Stimulated activated CD4-positive, alpha-beta T cell treated with anti-CD3 and anti-CD28 coated beads, TNF-alpha, amount 100 ng/mL, for 48 hours (primary cell): Measurements from ENCODE around the gene DNAH8.

ENCODE experiments used
- DNase-seq, 3 donors: peaks; one replicate each; pipeline ENCODE4 v3.0.0-alpha.2; 2020; ENCODE audit warnings: low read depth in 3 of 3

The DNAH8 gene

GRCh38 chr6:39053016-39053624 lies 338.0 kb downstream of the DNAH8 start:
- DNase-seq: no peak

- DNase-seq: no peak
Measured at GRCh38 chr6:39053854-39054576, 338.9 kb downstream of the DNAH8 start.

GRCh38 chr6:39054577-39055142 lies 339.5 kb downstream of the DNAH8 start:
- no peak for DNase-seq

GRCh38 chr6:39055661-39056060 lies 340.6 kb downstream of the DNAH8 start:
- no peak for DNase-seq

GRCh38 chr6:39056191-39056590 lies 341.1 kb downstream of the DNAH8 start:
- DNase-seq: no peak

- DNase-seq: no peak
Measured at GRCh38 chr6:39056681-39057080, 341.6 kb downstream of the DNAH8 start.

- DNase-seq: no peak
Measured at GRCh38 chr6:39057251-39058155, 342.4 kb downstream of the DNAH8 start.

- no peak for DNase-seq
Measured at GRCh38 chr6:39058471-39059147, 343.5 kb downstream of the DNAH8 start.

GRCh38 chr6:39059496-39060310 lies 344.6 kb downstream of the DNAH8 start:
- no peak for DNase-seq

- DNase-seq: no peak
Measured at GRCh38 chr6:39060467-39061160, 345.5 kb downstream of the DNAH8 start.

- DNase-seq: no peak
Measured at GRCh38 chr6:39061182-39061581, 346.1 kb downstream of the DNAH8 start.

GRCh38 chr6:39061588-39061987 lies 346.5 kb downstream of the DNAH8 start:
- DNase-seq: no peak

GRCh38 chr6:39062014-39062740 lies 347.1 kb downstream of the DNAH8 start:
- no peak for DNase-seq

GRCh38 chr6:39063526-39063925 lies 348.4 kb downstream of the DNAH8 start:
- DNase-seq: no peak

GRCh38 chr6:39065561-39065960 lies 350.4 kb downstream of the DNAH8 start:
- no peak for DNase-seq

GRCh38 chr6:39068391-39068790 lies 353.3 kb downstream of the DNAH8 start:
- DNase-seq: no peak

- no peak for DNase-seq
Measured at GRCh38 chr6:39072830-39073229, 357.7 kb downstream of the DNAH8 start.

GRCh38 chr6:39073471-39074355 lies 358.6 kb downstream of the DNAH8 start:
- DNase-seq: no peak
